K562 (cell line): ENCODE data around the gene FAM114A2.

Experiments
- KLF6 ChIP-seq: fragments of 250-450 bp; sonication (Bioruptor Pico); IDR thresholded peaks from 2 replicates; pipeline ENCODE4 v1.4.0; 2020; ENCODE audit warnings: mild to moderate bottlenecking, moderate library complexity, borderline replicate concordance
- PHTF2 ChIP-seq: fragments of 250-450 bp; sonication (Bioruptor Pico); IDR thresholded peaks from 2 replicates; pipeline ENCODE4 v1.5.0; 2021; ENCODE audit warnings: mild to moderate bottlenecking
- ZNF175 ChIP-seq: fragments of 200-800 bp; sonication (Bioruptor generic); IDR thresholded peaks from 2 replicates; pipeline ENCODE4 v1.6.1; 2016; ENCODE audit warnings: low read depth, mild to moderate bottlenecking, missing genetic modification characterization, missing compliant biosample characterization

GRCh38 chr5:154065971-154066370 lies 27.3 kb upstream of the FAM114A2 start:
- TF ChIP-seq KLF6 (CRISPR knock-in tag) = no peak
- TF ChIP-seq PHTF2 (CRISPR knock-in tag) = no peak
- no peak for TF ChIP-seq ZNF175 (CRISPR knock-in tag)
